K562 (cell line): Measurements from ENCODE around the gene CCDC183. TPM values are rescaled to one million over a fixed set of nuclear protein-coding genes. Genes with fewer than 3 reads are reported as not detected.
"Not testable (repeated sequence)": the region's sequence is repeated elsewhere in the genome, so short reads cannot be mapped to it uniquely, and the experiment has no call there.

Source experiments
- ATF1 ChIP-seq, 2 experiments: fragments of 450-650 bp in 1 of 2; IDR thresholded peaks; 2 replicates each; pipeline ENCODE4 v1.6.1; 2016; ENCODE audit warnings: missing compliant biosample characterization in 1 of 2, missing genetic modification characterization in 1 of 2
- BHLHE40 ChIP-seq: IDR thresholded peaks from 2 replicates; pipeline ENCODE4 v1.6.1; 2011; ENCODE audit warnings: low read length, improper control_type of control experiment
- CCNT2 ChIP-seq: IDR thresholded peaks from 2 replicates; pipeline ENCODE4 v1.6.1; 2011; ENCODE audit warnings: borderline replicate concordance, low read depth, mild to moderate bottlenecking, moderate library complexity, mixed read lengths, low read length; ENCODE audit not compliant: insufficient read length; ENCODE audit errors: extremely low read depth
- CREB1 ChIP-seq, 2 experiments: sonication (generic) in 1 of 2; formaldehyde crosslinking in 1 of 2; IDR thresholded peaks; 2 replicates each; pipeline versions ENCODE4 v1.6.1 to v1.8.0; 2012 to 2022; ENCODE audit warnings: inconsistent platforms in 1 of 2, mild to moderate bottlenecking in 1 of 2, missing genetic modification reagents in 1 of 2, moderate library complexity in 1 of 2
- CXXC5 ChIP-seq: fragments of 250-450 bp; sonication (Bioruptor Pico); IDR thresholded peaks from 2 replicates; pipeline ENCODE4 v1.8.0; 2022; ENCODE audit warnings: inconsistent platforms, mild to moderate bottlenecking, moderate library complexity
- EGR1 ChIP-seq: fragments of 450-650 bp; conservative IDR thresholded peaks from 2 replicates; pipeline ENCODE4 v1.6.1; 2017; ENCODE audit warnings: mild to moderate bottlenecking
- HCFC1 ChIP-seq: IDR thresholded peaks from 2 replicates; pipeline ENCODE4 v1.6.1; 2012; ENCODE audit warnings: low read depth, low read length, improper control_type of control experiment
- KLF16 ChIP-seq: IDR thresholded peaks from 2 replicates; pipeline ENCODE4 v1.6.1; 2016; ENCODE audit warnings: antibody characterized with exemption
- MTA3 ChIP-seq: fragments of 450-650 bp; formaldehyde crosslinking; IDR thresholded peaks from 2 replicates; pipeline ENCODE4 v1.6.1; 2017; ENCODE audit warnings: mild to moderate bottlenecking, borderline replicate concordance
- RB1 ChIP-seq: fragments of 450-650 bp; IDR thresholded peaks from 2 replicates; pipeline ENCODE4 v1.6.1; 2017; ENCODE audit warnings: low read depth, mild to moderate bottlenecking
- RREB1 ChIP-seq: fragments of 250-450 bp; sonication (Bioruptor Pico); IDR thresholded peaks from 2 replicates; pipeline ENCODE4 v1.4.0; 2020
- SP1 ChIP-seq: sonication (generic); formaldehyde crosslinking; IDR thresholded peaks from 2 replicates; pipeline ENCODE4 v1.8.1; 2022; ENCODE audit warnings: mild to moderate bottlenecking, missing genetic modification reagents
- SUPT5H ChIP-seq: fragments of 450-650 bp; IDR thresholded peaks from 2 replicates; pipeline ENCODE4 v1.6.1; 2016
- TAF1 ChIP-seq: IDR thresholded peaks from 2 replicates; pipeline ENCODE4 v1.6.1; 2011; ENCODE audit warnings: mild to moderate bottlenecking, low read length, moderate library complexity; ENCODE audit not compliant: insufficient read depth, control insufficient read depth, severe bottlenecking; ENCODE audit errors: extremely low read depth
- TGIF2 ChIP-seq: sonication (generic); formaldehyde crosslinking; IDR thresholded peaks from 2 replicates; pipeline ENCODE4 v1.8.1; 2022; ENCODE audit warnings: mild to moderate bottlenecking, missing genetic modification reagents, moderate library complexity
- TOE1 ChIP-seq, 2 experiments: fragments of 450-650 bp in 1 of 2; sonication (generic) in 1 of 2; formaldehyde crosslinking in 1 of 2; IDR thresholded peaks; 2 replicates each; pipeline versions ENCODE4 v1.7.1 to v1.8.0; 2016 to 2022; ENCODE audit warnings: borderline replicate concordance in 2 of 2, mild to moderate bottlenecking in 2 of 2, antibody characterized with exemption in 1 of 2, inconsistent platforms in 1 of 2, low read depth in 1 of 2, missing genetic modification reagents in 1 of 2, moderate library complexity in 1 of 2
- ZBTB17 ChIP-seq: fragments of 450-650 bp; formaldehyde crosslinking; IDR thresholded peaks from 2 replicates; pipeline ENCODE4 v1.4.0; 2020; ENCODE audit warnings: mild to moderate bottlenecking
- ZFX ChIP-seq: sonication (generic); formaldehyde crosslinking; IDR thresholded peaks from 2 replicates; pipeline ENCODE4 v1.8.0; 2022; ENCODE audit warnings: mild to moderate bottlenecking, missing genetic modification reagents, moderate library complexity
- polyA plus RNA-seq, 8 experiments: library from polyadenylated mRNA; depleted of rRNA in 4 of 8; stranded (reverse) in 5 of 8; unstranded in 3 of 8; fragments of >200 nt; fragmentation: Nextera tagmentation in 2 of 8; fragmentation: Illumina TruSeq in 1 of 8; extraction: Ambion mirVana in 2 of 8; extraction: Trizol in 1 of 8; gene quantifications; 2 replicates each; pipeline versions ENCODE4 v1.2.1 to v1.2.3, GENCODE V29; 2011 to 2014; ENCODE audit warnings: inconsistent platforms in 1 of 8, missing spikeins in 1 of 8
- total RNA-seq, 7 experiments: library from RNA; depleted of rRNA in 6 of 7; stranded (reverse); fragments of >200 nt in 6 of 7; fragmentation: Illumina TruSeq in 2 of 7; extraction: Trizol in 2 of 7; gene quantifications; 2 replicates each; pipeline versions ENCODE4 v1.2.1 to v1.2.3, GENCODE V29; 2011 to 2021; ENCODE audit warnings: low replicate concordance in 1 of 7
- TF ChIP-seq, protein P1 (sequence below), 2 experiments: IDR thresholded peaks; 2 replicates each; pipeline ENCODE4 v1.6.1; 2012; ENCODE audit warnings: improper control_type of control experiment in 2 of 2, low read depth in 2 of 2, low read length in 2 of 2, borderline replicate concordance in 1 of 2

CCDC183 gene
- total and polyA plus RNA-seq, 9 of the 15 experiments (the other 6 are each of a cell fraction or from before 2014, with no cell fraction given) = 0.21 to 0.60 (median 0.29) TPM; not detected in 4

DNA sequence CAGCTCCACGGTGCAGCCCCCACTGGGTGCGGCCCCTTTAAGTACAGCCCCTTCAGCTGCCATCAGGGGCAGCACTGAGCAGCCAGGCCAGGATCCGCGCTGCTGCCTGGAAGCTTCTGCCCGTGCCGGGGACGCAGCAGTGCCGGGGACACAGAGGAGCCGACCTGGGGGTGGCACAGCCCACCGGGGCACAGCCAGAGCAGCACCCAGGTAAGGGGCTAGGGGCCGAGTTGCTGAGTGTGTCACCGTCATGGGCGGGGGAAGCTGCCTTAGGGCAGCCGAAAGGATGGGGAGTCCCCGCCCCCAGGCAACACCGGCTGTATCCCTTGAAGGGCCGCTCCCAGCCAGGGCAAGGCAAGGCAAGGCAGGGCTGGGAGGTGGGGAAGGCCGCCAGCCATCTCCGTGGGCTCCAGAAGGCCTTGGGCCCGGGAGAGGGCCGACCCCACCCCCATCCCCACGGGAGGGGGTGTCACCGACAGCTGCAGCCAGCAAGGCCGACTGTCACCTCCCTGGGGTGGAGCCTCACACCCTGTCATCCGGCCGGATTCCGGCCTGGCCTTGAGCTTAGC lies 46.3 kb downstream of the CCDC183 start, which contains the start of gene AJM1 (continued):
- peak; percentile 43; the same call in 1 of the 2 replicates for TF ChIP-seq RREB1
- TF ChIP-seq HCFC1 = peak; percentile 30; the same call in 1 of the 2 replicates
- peak; percentile 88 for TF ChIP-seq TOE1 (IDR thresholded peaks at IDR 0.05; ENCODE audit: borderline replicate concordance)
- TF ChIP-seq TOE1 (CRISPR knock-in tag; IDR thresholded peaks at IDR 0.05; ENCODE audit: borderline replicate concordance, low read depth); ATF1 (CRISPR knock-in tag; IDR thresholded peaks at IDR 0.05); CREB1 (IDR thresholded peaks at IDR 0.05): not testable (repeated sequence)
- peak; percentile 38; the same call in 1 of the 2 replicates for TF ChIP-seq ATF1 (tag; IDR thresholded peaks at IDR 0.05)
- peak; percentile 77 for TF ChIP-seq BHLHE40
- peak; percentile 59 for TF ChIP-seq RB1
- TF ChIP-seq CREB1 (CRISPR knock-in tag; IDR thresholded peaks at IDR 0.05) = peak; percentile 51; the same call in 1 of the 2 replicates
- peak; percentile 45; the same call in 1 of the 2 replicates for TF ChIP-seq CXXC5 (CRISPR knock-in tag)
- peak; percentile 62; the same call in 1 of the 2 replicates for TF ChIP-seq KLF16
- TF ChIP-seq EGR1 = 0 out of 2 replicates have a peak, but pooled peaks have one; percentile 10
- peak; percentile 49; the same call in 1 of the 2 replicates for TF ChIP-seq SP1 (CRISPR knock-in tag)
- TF ChIP-seq, protein P1, sequence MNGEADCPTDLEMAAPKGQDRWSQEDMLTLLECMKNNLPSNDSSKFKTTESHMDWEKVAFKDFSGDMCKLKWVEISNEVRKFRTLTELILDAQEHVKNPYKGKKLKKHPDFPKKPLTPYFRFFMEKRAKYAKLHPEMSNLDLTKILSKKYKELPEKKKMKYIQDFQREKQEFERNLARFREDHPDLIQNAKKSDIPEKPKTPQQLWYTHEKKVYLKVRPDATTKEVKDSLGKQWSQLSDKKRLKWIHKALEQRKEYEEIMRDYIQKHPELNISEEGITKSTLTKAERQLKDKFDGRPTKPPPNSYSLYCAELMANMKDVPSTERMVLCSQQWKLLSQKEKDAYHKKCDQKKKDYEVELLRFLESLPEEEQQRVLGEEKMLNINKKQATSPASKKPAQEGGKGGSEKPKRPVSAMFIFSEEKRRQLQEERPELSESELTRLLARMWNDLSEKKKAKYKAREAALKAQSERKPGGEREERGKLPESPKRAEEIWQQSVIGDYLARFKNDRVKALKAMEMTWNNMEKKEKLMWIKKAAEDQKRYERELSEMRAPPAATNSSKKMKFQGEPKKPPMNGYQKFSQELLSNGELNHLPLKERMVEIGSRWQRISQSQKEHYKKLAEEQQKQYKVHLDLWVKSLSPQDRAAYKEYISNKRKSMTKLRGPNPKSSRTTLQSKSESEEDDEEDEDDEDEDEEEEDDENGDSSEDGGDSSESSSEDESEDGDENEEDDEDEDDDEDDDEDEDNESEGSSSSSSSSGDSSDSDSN (IDR thresholded peaks at IDR 0.05; ENCODE audit: borderline replicate concordance in 1 of 2, low read depth in 2 of 2, low read length in 2 of 2) = peak in 1 of 2 experiments; percentile 91; a peak in 2 of 4 replicates
- peak; percentile 50 for TF ChIP-seq ZFX (CRISPR knock-in tag)
- peak; percentile 68; the same call in 1 of the 2 replicates for TF ChIP-seq MTA3
- TF ChIP-seq TAF1 = peak; percentile 12
- peak; percentile 83 for TF ChIP-seq SUPT5H
- 0 out of 2 replicates have a peak, but pooled peaks have one; percentile 28 for TF ChIP-seq TGIF2 (CRISPR knock-in tag)
- peak; percentile 64 for TF ChIP-seq CCNT2
- TF ChIP-seq ZBTB17 (CRISPR knock-in tag) = 0 out of 2 replicates have a peak, but pooled peaks have one; percentile 54
